Measurements from ENCODE around the gene ZNF652.

ZNF652 gene

GRCh38 chr17:49244839-49245238, 117.2 kb downstream of the ZNF652 start:
- no peak for DNase-seq (ENCODE audit: low spot score)
- CTCF ChIA-PET = no interaction called here
- POLR2A ChIA-PET (ENCODE audit: low non-redundant PET) = no interaction called here
- TF ChIP-seq CTCF (conservative IDR thresholded peaks at IDR 0.05; ENCODE audit: low read depth) = no peak
- H3K27ac ChIP-seq = no peak overlapping the region

All from RWPE1 (cell line).